ENCODE measurements around the gene COLEC12. TPM values are rescaled to one million over a fixed set of nuclear protein-coding genes. Genes with fewer than 3 reads are reported as not detected.

The COLEC12 gene
- polyA plus RNA-seq, 3 donors, result 0.21 to 0.47 (median 0.35) TPM

DNA sequence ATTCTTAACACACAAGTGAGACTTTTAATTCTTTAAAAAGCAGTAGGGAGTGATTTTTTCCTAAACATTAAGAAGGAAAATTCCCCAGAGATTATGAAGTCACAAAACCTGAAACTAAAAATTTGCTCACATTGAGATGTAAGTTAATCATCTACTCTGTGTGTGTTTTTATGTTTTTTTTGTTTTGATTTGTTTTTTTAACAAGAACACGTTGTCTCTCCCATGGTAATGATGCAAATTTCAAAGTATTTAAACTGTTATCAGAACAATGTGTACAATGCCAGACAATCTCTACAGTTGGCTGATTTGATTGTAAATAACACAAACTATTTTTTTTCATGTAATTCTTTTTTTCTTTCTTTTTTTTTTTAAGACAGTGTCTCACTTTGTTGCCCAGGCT is 71.5 kb downstream of the COLEC12 start:
- peaks cover 0 to 4% (median 0%) of the 10 kb centered on the region in 7 donors for H3K9me3 Mint-ChIP-seq
- Histone ChIP-seq H3K9me3 (replicated peaks in 1 of 2; ENCODE audit: control insufficient read depth in 1 of 2, insufficient read depth in 1 of 2, low read length in 2 of 2) (no peaks in the 10 kb centered on the region), H3K4me1 (ENCODE audit: control insufficient read depth in 1 of 2, insufficient read depth in 2 of 2, low read length in 2 of 2) (peaks cover 19 to 21% of the 10 kb centered on the region in 2 donors), H3K27ac (ENCODE audit: low read depth in 1 of 2, low read length in 2 of 2) (no peak overlapping the region), H2AFZ (ENCODE audit: insufficient read depth, low read depth, low read length, poor library complexity, severe bottlenecking) (no peak overlapping the region), H3K27me3 (ENCODE audit: control insufficient read depth in 2 of 2, insufficient read depth in 2 of 2, low read length in 2 of 2) (no peaks in the 10 kb centered on the region), H3K9ac (ENCODE audit: insufficient read depth, low read length, poor library complexity, severe bottlenecking) (no peak overlapping the region), H3K4me2 (replicated peaks; ENCODE audit: extremely low read depth, low read length, poor library complexity, severe bottlenecking) (no peak overlapping the region), H4K20me1 (ENCODE audit: insufficient read depth, low read length) (no peaks in the 10 kb centered on the region), H3K4me3 (replicated peaks in 1 of 3; ENCODE audit: low read depth in 2 of 3, low read length in 3 of 3) (no peak overlapping the region), H3K36me3 (replicated peaks in 1 of 2; ENCODE audit: control insufficient read depth in 1 of 2, insufficient read depth in 2 of 2, low read length in 2 of 2) (no peaks in the 10 kb centered on the region), H3K79me2 (ENCODE audit: insufficient read depth, low read length) (no peaks in the 10 kb centered on the region)
- H3K4me3 Mint-ChIP-seq, result no peak overlapping the region
- intact Hi-C loops (cut with micrococcal nuclease), result no loop called here
- H3K27me3 Mint-ChIP-seq (ENCODE audit: low read depth in 3 of 3), result peaks cover 0 to 4% (median 1%) of the 10 kb centered on the region in 3 donors
- TF ChIP-seq, protein P1, sequence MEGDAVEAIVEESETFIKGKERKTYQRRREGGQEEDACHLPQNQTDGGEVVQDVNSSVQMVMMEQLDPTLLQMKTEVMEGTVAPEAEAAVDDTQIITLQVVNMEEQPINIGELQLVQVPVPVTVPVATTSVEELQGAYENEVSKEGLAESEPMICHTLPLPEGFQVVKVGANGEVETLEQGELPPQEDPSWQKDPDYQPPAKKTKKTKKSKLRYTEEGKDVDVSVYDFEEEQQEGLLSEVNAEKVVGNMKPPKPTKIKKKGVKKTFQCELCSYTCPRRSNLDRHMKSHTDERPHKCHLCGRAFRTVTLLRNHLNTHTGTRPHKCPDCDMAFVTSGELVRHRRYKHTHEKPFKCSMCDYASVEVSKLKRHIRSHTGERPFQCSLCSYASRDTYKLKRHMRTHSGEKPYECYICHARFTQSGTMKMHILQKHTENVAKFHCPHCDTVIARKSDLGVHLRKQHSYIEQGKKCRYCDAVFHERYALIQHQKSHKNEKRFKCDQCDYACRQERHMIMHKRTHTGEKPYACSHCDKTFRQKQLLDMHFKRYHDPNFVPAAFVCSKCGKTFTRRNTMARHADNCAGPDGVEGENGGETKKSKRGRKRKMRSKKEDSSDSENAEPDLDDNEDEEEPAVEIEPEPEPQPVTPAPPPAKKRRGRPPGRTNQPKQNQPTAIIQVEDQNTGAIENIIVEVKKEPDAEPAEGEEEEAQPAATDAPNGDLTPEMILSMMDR (IDR thresholded peaks at IDR 0.05), result no peak
- peaks cover 27% of the 10 kb centered on the region for H3K4me1 Mint-ChIP-seq
- H3K27ac Mint-ChIP-seq, result no peak overlapping the region
- no peak for DNase-seq
- no peaks in the 10 kb centered on the region for H3K36me3 Mint-ChIP-seq
- no CpG with 5 or more reads among the region's 1 CpG for whole genome bisulfite sequencing (ENCODE audit: insufficient coverage)

DNA sequence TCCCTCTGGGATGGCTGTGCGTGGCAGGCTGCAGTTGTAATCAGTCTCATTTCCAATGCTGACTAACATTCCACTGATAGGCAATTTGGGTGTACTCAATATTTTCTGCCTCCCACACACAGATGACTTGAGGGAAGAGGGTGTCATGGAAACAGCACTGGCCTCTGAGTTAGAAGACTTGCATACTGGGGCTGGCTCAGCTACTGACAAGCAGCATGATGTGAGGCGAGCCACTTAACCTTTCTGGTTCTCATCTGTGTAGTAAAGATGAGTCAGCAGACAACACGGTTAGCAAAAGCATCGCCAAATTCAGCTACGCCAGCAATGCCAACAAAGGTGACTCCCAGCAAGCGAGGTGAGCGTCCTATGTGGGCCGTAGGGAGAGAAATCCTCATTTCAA is 73.5 kb downstream of the COLEC12 start:
- H3K4me1 ChIP-seq (ENCODE audit: control insufficient read depth in 1 of 2, insufficient read depth in 2 of 2, low read length in 2 of 2), result peaks cover 0 to 2% of the 10 kb centered on the region in 2 donors
- no peaks in the 10 kb centered on the region for H3K36me3 Mint-ChIP-seq

More for the DNA sequence above, 73.5 kb downstream of the COLEC12 start:
- H3K9me3 Mint-ChIP-seq, result peaks cover 0 to 3% (median 0%) of the 10 kb centered on the region in 7 donors
- no peak overlapping the region for H2AFZ ChIP-seq (ENCODE audit: insufficient read depth, low read depth, low read length, poor library complexity, severe bottlenecking)
- no peaks in the 10 kb centered on the region for H3K9me3 ChIP-seq (replicated peaks in 1 of 2; ENCODE audit: control insufficient read depth in 1 of 2, insufficient read depth in 1 of 2, low read length in 2 of 2)
- H3K4me1 Mint-ChIP-seq, result peaks cover 7% of the 10 kb centered on the region
- no peak overlapping the region for H3K27ac Mint-ChIP-seq
- 96% methylated on average over 7 of the region's 8 CpGs for WGBS (ENCODE audit: insufficient coverage)
- no peaks in the 10 kb centered on the region for H4K20me1 ChIP-seq (ENCODE audit: insufficient read depth, low read length)
- H3K4me3 ChIP-seq (replicated peaks in 1 of 3; ENCODE audit: low read depth in 2 of 3, low read length in 3 of 3), result no peak overlapping the region
- no peak overlapping the region for H3K4me3 Mint-ChIP-seq
- no peaks in the 10 kb centered on the region for H3K79me2 ChIP-seq (ENCODE audit: insufficient read depth, low read length)
- H3K27me3 Mint-ChIP-seq (ENCODE audit: low read depth in 3 of 3), result peaks cover 0 to 4% (median 1%) of the 10 kb centered on the region in 3 donors
- H3K4me2 ChIP-seq (replicated peaks; ENCODE audit: extremely low read depth, low read length, poor library complexity, severe bottlenecking), result no peak overlapping the region
- H3K27ac ChIP-seq (ENCODE audit: low read depth in 1 of 2, low read length in 2 of 2), result no peak overlapping the region
- H3K27me3 ChIP-seq (ENCODE audit: control insufficient read depth in 2 of 2, insufficient read depth in 2 of 2, low read length in 2 of 2), result no peaks in the 10 kb centered on the region
- TF ChIP-seq, protein P1 (IDR thresholded peaks at IDR 0.05), result no peak
- H3K9ac ChIP-seq (ENCODE audit: insufficient read depth, low read length, poor library complexity, severe bottlenecking), result no peak overlapping the region
- DNase-seq, result no peak
- intact Hi-C loops (cut with micrococcal nuclease), result no loop called here
- no peaks in the 10 kb centered on the region for H3K36me3 ChIP-seq (replicated peaks in 1 of 2; ENCODE audit: control insufficient read depth in 1 of 2, insufficient read depth in 2 of 2, low read length in 2 of 2)

Data from CD14-positive monocyte (primary cell).